ENCODE data around the gene SLC5A2.

Gene SLC5A2

DNA sequence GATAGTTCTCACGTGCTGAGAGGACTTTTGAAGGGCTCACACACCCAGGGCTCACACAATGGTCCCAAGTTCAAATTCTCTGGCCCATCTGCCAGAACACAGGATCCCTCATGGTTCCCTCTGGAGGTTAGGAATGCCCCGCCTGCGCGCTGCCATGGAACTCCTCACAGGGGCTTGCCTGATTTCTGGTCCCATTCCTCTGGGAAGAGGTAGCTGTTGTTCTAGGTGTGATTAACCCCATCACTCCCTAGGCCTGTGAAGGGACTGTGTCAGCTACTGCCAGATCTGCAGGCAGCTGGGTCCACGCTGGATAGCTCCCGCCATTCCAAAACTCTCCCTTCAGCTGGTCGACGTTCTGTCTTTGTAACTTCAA lies 25.9 kb upstream of the SLC5A2 start:
- H3K4me3 ChIP-seq (ENCODE audit: low read depth, low read length): no peak overlapping the region
- TF ChIP-seq, protein P1, sequence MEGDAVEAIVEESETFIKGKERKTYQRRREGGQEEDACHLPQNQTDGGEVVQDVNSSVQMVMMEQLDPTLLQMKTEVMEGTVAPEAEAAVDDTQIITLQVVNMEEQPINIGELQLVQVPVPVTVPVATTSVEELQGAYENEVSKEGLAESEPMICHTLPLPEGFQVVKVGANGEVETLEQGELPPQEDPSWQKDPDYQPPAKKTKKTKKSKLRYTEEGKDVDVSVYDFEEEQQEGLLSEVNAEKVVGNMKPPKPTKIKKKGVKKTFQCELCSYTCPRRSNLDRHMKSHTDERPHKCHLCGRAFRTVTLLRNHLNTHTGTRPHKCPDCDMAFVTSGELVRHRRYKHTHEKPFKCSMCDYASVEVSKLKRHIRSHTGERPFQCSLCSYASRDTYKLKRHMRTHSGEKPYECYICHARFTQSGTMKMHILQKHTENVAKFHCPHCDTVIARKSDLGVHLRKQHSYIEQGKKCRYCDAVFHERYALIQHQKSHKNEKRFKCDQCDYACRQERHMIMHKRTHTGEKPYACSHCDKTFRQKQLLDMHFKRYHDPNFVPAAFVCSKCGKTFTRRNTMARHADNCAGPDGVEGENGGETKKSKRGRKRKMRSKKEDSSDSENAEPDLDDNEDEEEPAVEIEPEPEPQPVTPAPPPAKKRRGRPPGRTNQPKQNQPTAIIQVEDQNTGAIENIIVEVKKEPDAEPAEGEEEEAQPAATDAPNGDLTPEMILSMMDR (IDR thresholded peaks at IDR 0.05; ENCODE audit: borderline replicate concordance, insufficient read depth, low read depth, low read length): no peak

DNA sequence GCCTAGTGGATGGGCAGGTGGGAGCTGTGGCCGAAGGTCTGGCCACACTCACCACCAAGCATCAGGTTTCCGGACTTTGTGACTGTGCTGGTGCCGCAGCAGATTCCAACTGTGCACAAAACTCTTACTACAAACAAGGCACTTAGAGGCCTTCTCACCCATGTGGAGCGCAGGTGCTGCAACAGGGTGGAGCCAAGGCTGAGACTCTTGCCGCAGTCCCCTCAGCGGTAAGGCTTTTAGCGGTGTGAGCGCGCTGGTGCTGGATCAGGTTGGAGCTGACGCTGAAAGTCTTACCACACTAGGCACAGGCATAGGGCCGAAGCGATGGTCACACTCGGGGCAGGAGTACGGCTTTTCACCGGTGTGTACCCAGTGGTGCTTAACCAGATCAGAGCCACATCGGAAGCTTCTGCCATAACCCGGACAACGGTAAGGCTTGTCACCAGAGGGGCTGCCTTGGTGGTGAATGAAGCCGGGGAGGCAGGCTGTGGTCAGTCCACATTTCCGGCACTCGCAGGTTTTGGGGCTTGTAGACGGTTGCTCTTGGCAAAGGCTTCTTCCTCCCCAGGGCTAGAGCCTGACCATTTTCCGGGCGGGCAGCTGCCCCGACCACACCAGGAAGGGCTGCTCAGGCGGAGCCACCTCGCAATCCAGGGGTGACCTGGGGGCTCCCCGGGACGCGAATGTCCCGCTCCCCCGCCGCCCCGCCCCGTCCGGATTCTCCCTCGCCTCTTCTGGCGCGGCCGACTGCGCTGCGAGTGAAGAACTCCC lies 24.7 kb upstream of the SLC5A2 start:
- H3K4me3 ChIP-seq (ENCODE audit: low read depth, low read length): peak overlapping the region; percentile 74
- TF ChIP-seq, protein P1 (IDR thresholded peaks at IDR 0.05; ENCODE audit: borderline replicate concordance, insufficient read depth, low read depth, low read length): 0 out of 2 replicates have a peak, but pooled peaks have one; percentile 36

DNA sequence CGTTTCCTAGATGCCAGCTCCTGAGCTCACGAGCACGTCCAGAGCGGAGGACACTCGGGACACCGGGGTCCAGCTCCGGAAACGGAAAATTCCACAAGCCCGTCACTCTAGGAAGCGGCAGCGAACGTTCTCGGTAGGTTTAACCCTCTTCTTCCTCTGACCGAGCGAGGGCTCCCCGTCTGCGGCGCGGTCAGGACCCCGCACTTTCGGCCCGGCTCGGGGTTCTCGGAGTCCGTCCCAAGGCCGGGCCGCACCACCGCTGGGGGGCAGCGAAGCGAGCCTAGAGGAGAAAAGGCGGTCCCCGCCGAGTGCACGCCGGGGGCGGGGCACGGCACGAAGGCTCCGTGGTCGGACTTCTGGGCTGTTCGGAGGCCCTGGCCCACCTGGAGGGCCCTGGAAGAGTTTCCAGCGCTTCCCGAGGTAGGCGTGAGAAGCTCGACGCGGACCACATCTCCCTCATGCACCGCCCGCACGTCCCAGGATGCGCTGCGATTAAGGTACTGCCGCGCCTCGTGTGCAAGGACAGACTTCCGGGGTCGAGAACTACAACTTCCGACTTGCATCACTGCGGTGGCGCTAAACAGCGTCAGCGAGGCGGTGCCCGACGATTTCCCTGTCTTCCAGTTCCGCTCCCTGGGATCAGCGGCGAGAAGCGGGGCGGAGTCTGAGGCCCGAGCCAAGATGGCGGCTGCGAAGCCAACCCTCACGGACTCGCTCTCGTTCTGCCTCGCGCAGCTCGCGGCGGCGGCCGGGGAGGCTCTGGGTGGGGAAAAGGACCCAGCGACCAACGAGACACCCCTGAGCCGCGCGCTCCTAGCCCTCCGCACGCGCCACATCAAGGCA lies 23.9 kb upstream of the SLC5A2 start, which contains the start of gene ARMC5:
Gene ARMC5, plus strand, starts transcription at position 658 of the 843 bp plus-strand sequence. Its CDS starts 24 bp downstream, at position 682.
- H3K4me3 ChIP-seq (ENCODE audit: low read depth, low read length): peak within 1 kb of the TSS; percentile 74
- TF ChIP-seq, protein P1 (IDR thresholded peaks at IDR 0.05; ENCODE audit: borderline replicate concordance, insufficient read depth, low read depth, low read length): peak; percentile 66

DNA sequence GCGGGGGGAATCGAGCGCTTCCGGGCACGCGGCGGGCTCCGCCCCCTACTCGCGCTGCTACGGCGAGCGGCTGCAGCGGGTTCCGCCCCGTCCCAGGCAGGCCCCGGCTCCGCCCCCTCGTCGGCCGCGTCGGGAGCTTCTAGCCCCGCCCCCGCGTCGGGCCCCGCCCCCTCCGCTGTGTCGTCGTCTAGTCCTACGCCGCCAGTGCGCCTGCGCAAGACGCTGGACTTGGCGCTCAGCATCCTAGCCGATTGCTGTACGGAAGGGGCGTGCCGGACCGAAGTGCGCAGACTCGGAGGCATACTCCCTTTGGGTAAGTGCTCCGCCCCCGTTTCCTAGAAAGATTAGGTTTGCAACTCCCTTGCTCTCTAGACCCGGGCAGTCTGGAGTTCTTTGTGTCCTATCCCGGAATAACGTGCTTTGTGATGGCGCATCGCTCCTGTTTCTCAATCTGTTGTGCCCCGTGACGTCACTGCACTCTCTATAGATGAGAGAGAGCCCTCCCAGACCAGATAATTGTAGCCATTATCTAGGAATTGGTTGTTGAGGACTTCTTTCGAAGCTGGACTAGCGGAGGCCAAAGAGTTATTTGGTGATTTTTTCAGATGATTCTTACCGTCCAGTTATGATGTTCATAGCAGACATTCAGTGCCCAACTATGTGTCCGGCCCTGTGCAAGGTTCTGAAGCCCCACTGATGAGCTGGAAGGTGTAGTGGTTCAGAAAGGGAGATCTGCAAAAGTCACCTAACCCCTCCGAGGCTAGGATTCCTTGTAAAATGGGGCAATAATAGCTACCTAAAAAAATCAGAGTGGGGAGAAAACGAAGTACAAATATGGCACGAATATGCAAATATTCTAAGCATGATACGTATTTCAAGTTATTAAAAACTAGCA lies 23.0 kb upstream of the SLC5A2 start:
- TF ChIP-seq, protein P1 (IDR thresholded peaks at IDR 0.05; ENCODE audit: borderline replicate concordance, insufficient read depth, low read depth, low read length): no peak
- peak overlapping the region; percentile 74 for H3K4me3 ChIP-seq (ENCODE audit: low read depth, low read length)

DNA sequence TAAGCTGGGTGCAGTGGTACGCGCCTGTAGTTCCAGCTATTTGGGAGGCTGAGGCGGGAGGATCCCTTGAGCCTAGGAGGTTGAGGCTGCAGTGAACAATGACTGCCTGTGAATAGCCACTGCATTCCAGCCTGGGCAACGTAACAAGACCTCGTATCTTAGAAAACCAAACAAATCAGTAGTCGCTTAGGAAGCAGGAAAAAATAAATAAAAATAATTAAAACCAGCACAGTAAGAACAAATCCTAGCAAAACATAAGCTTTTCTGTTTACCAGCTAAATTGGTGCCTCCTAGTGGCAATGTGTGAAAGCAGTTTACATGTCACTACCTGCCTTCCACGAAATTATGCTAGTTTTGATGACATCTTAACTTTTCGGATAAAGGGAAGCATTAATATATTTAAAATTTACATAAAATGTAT lies 22.3 kb upstream of the SLC5A2 start:
- TF ChIP-seq, protein P1 (IDR thresholded peaks at IDR 0.05; ENCODE audit: borderline replicate concordance, insufficient read depth, low read depth, low read length): peak; percentile 54; the same call in 1 of the 2 replicates
- no peak overlapping the region for H3K4me3 ChIP-seq (ENCODE audit: low read depth, low read length)

DNA sequence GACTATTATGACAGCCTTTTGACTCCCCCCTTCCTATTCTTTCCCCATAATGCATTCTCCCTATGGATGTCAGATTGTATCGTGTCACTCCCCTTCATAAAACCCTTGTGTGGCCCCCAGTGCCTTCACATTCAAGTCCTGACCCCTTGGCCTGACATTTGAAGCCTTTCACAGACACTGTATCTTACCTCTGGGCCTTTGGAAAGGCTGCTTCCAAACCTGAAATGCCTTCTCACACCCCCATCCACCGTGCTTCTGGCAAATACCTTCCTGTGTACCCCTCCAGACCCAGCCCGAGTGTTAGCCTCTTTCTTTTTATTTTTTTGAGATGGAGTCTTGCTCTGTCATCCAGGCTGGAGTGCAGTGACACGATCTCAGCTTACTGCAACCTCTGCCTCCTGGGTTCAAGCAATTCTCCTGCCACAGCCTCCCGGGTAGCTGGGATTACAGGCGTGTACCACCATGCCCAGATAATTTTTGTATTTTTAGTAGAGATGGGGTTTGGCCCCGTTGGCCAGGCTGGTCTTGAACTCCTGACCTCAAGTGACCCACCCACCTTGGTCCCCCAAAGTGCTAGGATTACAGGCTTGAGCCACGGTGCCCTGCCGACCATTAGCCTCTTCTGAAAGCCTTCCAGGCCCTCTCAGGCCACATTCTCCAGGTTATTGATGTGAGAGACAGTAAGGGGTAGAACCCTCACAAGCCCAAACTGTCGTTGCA lies 21.6 kb upstream of the SLC5A2 start:
- TF ChIP-seq, protein P1 (IDR thresholded peaks at IDR 0.05; ENCODE audit: borderline replicate concordance, insufficient read depth, low read depth, low read length): no peak
- no peak overlapping the region for H3K4me3 ChIP-seq (ENCODE audit: low read depth, low read length)
